CD14-positive monocyte (primary cell): ENCODE results near the gene MDH1B. TPM values are rescaled to one million over a fixed set of nuclear protein-coding genes. Genes with fewer than 3 reads are reported as not detected.

ENCODE experiments used
- DNase-seq, 3 donors: peaks; one replicate each; pipeline ENCODE4 v3.0.0-alpha.2; 2011 to 2022
- H2AFZ ChIP-seq: 2 replicates; pipeline ENCODE4 v1.6.0; 2012; ENCODE audit warnings: mild to moderate bottlenecking, low read depth, low read length, inconsistent platforms; ENCODE audit not compliant: insufficient read depth, poor library complexity, severe bottlenecking
- H3K27ac ChIP-seq, 2 donors: 1 replicate in 1 of 2; 2 replicates in 1 of 2; pipeline ENCODE4 v1.5.1; 2012 to 2013; ENCODE audit warnings: low read length in 2 of 2, control low read depth in 1 of 2, inconsistent platforms in 1 of 2, low read depth in 1 of 2, mild to moderate bottlenecking in 1 of 2
- H3K27me3 ChIP-seq, 2 donors: one replicate each; pipeline versions ENCODE4 v1.6.0 to v1.6.1; 2011 to 2013; ENCODE audit warnings: low read length in 2 of 2; ENCODE audit not compliant: control insufficient read depth in 2 of 2, insufficient read depth in 2 of 2
- H3K36me3 ChIP-seq, 2 donors: replicated peaks in 1 of 2; 1 replicate in 1 of 2; 2 replicates in 1 of 2; pipeline versions ENCODE4 v1.5.1 to v1.6.1; 2012 to 2013; ENCODE audit warnings: low read length in 2 of 2, control low read depth in 1 of 2, inconsistent platforms in 1 of 2, mild to moderate bottlenecking in 1 of 2; ENCODE audit not compliant: insufficient read depth in 2 of 2, control insufficient read depth in 1 of 2
- H3K4me1 ChIP-seq, 2 donors: 1 replicate in 1 of 2; 2 replicates in 1 of 2; pipeline versions ENCODE4 v1.5.1 to v1.6.1; 2012 to 2013; ENCODE audit warnings: low read length in 2 of 2, control low read depth in 1 of 2, inconsistent platforms in 1 of 2, mild to moderate bottlenecking in 1 of 2, moderate library complexity in 1 of 2; ENCODE audit not compliant: insufficient read depth in 2 of 2, control insufficient read depth in 1 of 2
- H3K4me2 ChIP-seq: replicated peaks from 2 replicates; pipeline ENCODE3; 2012; ENCODE audit warnings: low read length, moderate library complexity, mild to moderate bottlenecking; ENCODE audit not compliant: poor library complexity, severe bottlenecking; ENCODE audit errors: extremely low read depth
- H3K4me3 ChIP-seq, 3 experiments: fragments of 200-600 bp in 1 of 3; sonication (generic) in 1 of 3; replicated peaks in 1 of 3; 1 replicate in 2 of 3; 2 replicates in 1 of 3; pipeline ENCODE4 v1.5.1; 2011 to 2013; ENCODE audit warnings: low read length in 3 of 3, mild to moderate bottlenecking in 3 of 3, control low read depth in 2 of 3, low read depth in 2 of 3, inconsistent platforms in 1 of 3, moderate library complexity in 1 of 3
- H3K79me2 ChIP-seq: 2 replicates; pipeline ENCODE4 v1.6.0; 2012; ENCODE audit warnings: mild to moderate bottlenecking, control low read depth, inconsistent platforms, low read length, moderate library complexity; ENCODE audit not compliant: insufficient read depth
- H3K9ac ChIP-seq: 2 replicates; pipeline ENCODE4 v1.6.0; 2017; ENCODE audit warnings: low read length, mild to moderate bottlenecking; ENCODE audit not compliant: insufficient read depth, poor library complexity, severe bottlenecking
- H3K9me3 ChIP-seq, 2 donors: replicated peaks in 1 of 2; 1 replicate in 1 of 2; 2 replicates in 1 of 2; pipeline versions ENCODE4 v1.5.1 to v1.6.1; 2012 to 2013; ENCODE audit warnings: low read length in 2 of 2, control low read depth in 1 of 2; ENCODE audit not compliant: control insufficient read depth in 1 of 2, insufficient read depth in 1 of 2
- H4K20me1 ChIP-seq: 2 replicates; pipeline ENCODE4 v1.6.0; 2012; ENCODE audit warnings: mild to moderate bottlenecking, low read length, control low read depth, moderate library complexity; ENCODE audit not compliant: insufficient read depth
- H3K27ac Mint-ChIP-seq, 7 donors: one replicate each; pipeline ENCODE4 v1.8.0; 2020; ENCODE audit warnings: mild to moderate bottlenecking in 7 of 7, mixed read lengths in 7 of 7, moderate library complexity in 6 of 7, inconsistent platforms in 2 of 7
- H3K27me3 Mint-ChIP-seq, 3 donors: one replicate each; pipeline ENCODE4 v1.8.0; 2021 to 2022; ENCODE audit warnings: low read depth in 3 of 3, mild to moderate bottlenecking in 3 of 3, mixed read lengths in 3 of 3, moderate library complexity in 3 of 3, inconsistent platforms in 1 of 3
- H3K36me3 Mint-ChIP-seq, 2 donors: one replicate each; pipeline ENCODE4 v1.8.0; 2020; ENCODE audit warnings: mixed read lengths in 2 of 2, inconsistent platforms in 1 of 2, mild to moderate bottlenecking in 1 of 2
- H3K4me1 Mint-ChIP-seq: one replicate; pipeline ENCODE4 v1.8.0; 2020; ENCODE audit warnings: mild to moderate bottlenecking, mixed read lengths
- H3K4me3 Mint-ChIP-seq, 2 donors: one replicate each; pipeline ENCODE4 v1.8.0; 2020; ENCODE audit warnings: mild to moderate bottlenecking in 2 of 2, mixed read lengths in 2 of 2, moderate library complexity in 1 of 2
- H3K9me3 Mint-ChIP-seq, 7 donors: one replicate each; pipeline ENCODE4 v1.8.0; 2020 to 2022; ENCODE audit warnings: mixed read lengths in 7 of 7, mild to moderate bottlenecking in 6 of 7, moderate library complexity in 6 of 7, inconsistent platforms in 2 of 7
- whole genome bisulfite sequencing: methylation state at CpG from one replicate; pipeline ENCODE4 v1.1.5; 2013; ENCODE audit warnings: missing lambda C conversion rate; ENCODE audit not compliant: insufficient coverage; 5-methylcytosine and 5-hydroxymethylcytosine counted together
- intact Hi-C, 2 donors: fragments of 100-400 bp; cut with micrococcal nuclease; formaldehyde crosslinking; loops; one replicate each; pipeline versions ENCODE4 v1.15.0 to v1.15.1; 2023
- polyA plus RNA-seq, 3 donors: library from polyadenylated mRNA; depleted of rRNA in 1 of 3; unstranded in 2 of 3; stranded (reverse) in 1 of 3; fragments of 300-500 nt in 2 of 3; fragments of >200 nt in 1 of 3; fragmentation: Illumina TruSeq in 2 of 3; gene quantifications; 1 replicate in 2 of 3; 2 replicates in 1 of 3; pipeline ENCODE4 v1.2.3, GENCODE V29; 2012 to 2021
- TF ChIP-seq, protein P1 (sequence below): fragments of 200-600 bp; IDR thresholded peaks from one replicate; pipeline ENCODE4 v1.8.0; 2022; ENCODE audit warnings: antibody characterized with exemption, mild to moderate bottlenecking

The MDH1B gene
- polyA plus RNA-seq, 3 donors = not detected

GRCh38 chr2:206733341-206733740, 31.8 kb downstream of the MDH1B start:
- no peak overlapping the region for H3K27ac Mint-ChIP-seq
- TF ChIP-seq, protein P1, sequence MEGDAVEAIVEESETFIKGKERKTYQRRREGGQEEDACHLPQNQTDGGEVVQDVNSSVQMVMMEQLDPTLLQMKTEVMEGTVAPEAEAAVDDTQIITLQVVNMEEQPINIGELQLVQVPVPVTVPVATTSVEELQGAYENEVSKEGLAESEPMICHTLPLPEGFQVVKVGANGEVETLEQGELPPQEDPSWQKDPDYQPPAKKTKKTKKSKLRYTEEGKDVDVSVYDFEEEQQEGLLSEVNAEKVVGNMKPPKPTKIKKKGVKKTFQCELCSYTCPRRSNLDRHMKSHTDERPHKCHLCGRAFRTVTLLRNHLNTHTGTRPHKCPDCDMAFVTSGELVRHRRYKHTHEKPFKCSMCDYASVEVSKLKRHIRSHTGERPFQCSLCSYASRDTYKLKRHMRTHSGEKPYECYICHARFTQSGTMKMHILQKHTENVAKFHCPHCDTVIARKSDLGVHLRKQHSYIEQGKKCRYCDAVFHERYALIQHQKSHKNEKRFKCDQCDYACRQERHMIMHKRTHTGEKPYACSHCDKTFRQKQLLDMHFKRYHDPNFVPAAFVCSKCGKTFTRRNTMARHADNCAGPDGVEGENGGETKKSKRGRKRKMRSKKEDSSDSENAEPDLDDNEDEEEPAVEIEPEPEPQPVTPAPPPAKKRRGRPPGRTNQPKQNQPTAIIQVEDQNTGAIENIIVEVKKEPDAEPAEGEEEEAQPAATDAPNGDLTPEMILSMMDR = no peak
- H4K20me1 ChIP-seq = no peaks in the 10 kb centered on the region

GRCh38 chr2:206728277-206729199, 36.6 kb downstream of the MDH1B start:
- Histone ChIP-seq H3K4me2 (no peak overlapping the region), H3K4me3 (no peak overlapping the region), H3K4me1 (no peaks in the 10 kb centered on the region), H3K36me3 (no peaks in the 10 kb centered on the region), H3K79me2 (no peaks in the 10 kb centered on the region), H3K9me3 (no peaks in the 10 kb centered on the region), H3K27ac (no peak overlapping the region), H3K27me3 (no peaks in the 10 kb centered on the region), H2AFZ (no peak overlapping the region), H3K9ac (no peak overlapping the region), H4K20me1 (no peaks in the 10 kb centered on the region)
- Mint-ChIP-seq H3K4me1 (no peaks in the 10 kb centered on the region), H3K27me3 (peaks cover 0 to 6% (median 3%) of the 10 kb centered on the region in 3 donors), H3K36me3 (no peaks in the 10 kb centered on the region), H3K9me3 (peaks cover 0 to 3% (median 0%) of the 10 kb centered on the region in 7 donors), H3K4me3 (no peak overlapping the region), H3K27ac (no peak overlapping the region)
- WGBS = 87% methylated on average over 3 of the region's 7 CpGs
- TF ChIP-seq, protein P1 = no peak
- intact Hi-C loops = no loop called here
- DNase-seq = no peak

More at GRCh38 chr2:206733341-206733740, 31.8 kb downstream of the MDH1B start:
- Histone ChIP-seq H3K27ac (no peak overlapping the region), H3K79me2 (no peaks in the 10 kb centered on the region), H3K9ac (no peak overlapping the region), H3K27me3 (no peaks in the 10 kb centered on the region), H3K4me3 (no peak overlapping the region), H3K4me1 (no peaks in the 10 kb centered on the region), H3K36me3 (no peaks in the 10 kb centered on the region), H3K9me3 (no peaks in the 10 kb centered on the region), H2AFZ (no peak overlapping the region), H3K4me2 (no peak overlapping the region)
- H3K9me3 Mint-ChIP-seq = peaks cover 0 to 3% (median 0%) of the 10 kb centered on the region in 7 donors
- intact Hi-C loops = no loop called here
- H3K4me1 Mint-ChIP-seq = no peaks in the 10 kb centered on the region
- H3K36me3 Mint-ChIP-seq = no peaks in the 10 kb centered on the region
- peaks cover 0 to 4% (median 2%) of the 10 kb centered on the region in 3 donors for H3K27me3 Mint-ChIP-seq
- H3K4me3 Mint-ChIP-seq = no peak overlapping the region
- WGBS = 78% methylated on average over 1 of the region's 2 CpGs
- DNase-seq = no peak
